Esophagus muscularis mucosa (tissue), 3 donors: Measurements from ENCODE around the gene PIGU.

Experiments
- POLR2A ChIP-seq: fragments of 450-650 bp; IDR thresholded peaks from one replicate; pipeline ENCODE4 v1.6.1; 2017; ENCODE audit warnings: antibody characterized with exemption, moderate library complexity, mild to moderate bottlenecking, low read depth
- TF ChIP-seq, protein P1 (sequence below), 3 experiments: fragments of 200-600 bp in 2 of 3; fragments of 450-650 bp in 1 of 3; sonication (generic) in 2 of 3; IDR thresholded peaks; one replicate each; pipeline ENCODE4 v1.5.1; 2017 to 2019; ENCODE audit warnings: antibody characterized with exemption in 3 of 3, mild to moderate bottlenecking in 2 of 3, moderate library complexity in 1 of 3

GRCh38 chr20:34637245-34638038, 39.5 kb downstream of the PIGU start:
- TF ChIP-seq POLR2A = no peak
- TF ChIP-seq, protein P1, sequence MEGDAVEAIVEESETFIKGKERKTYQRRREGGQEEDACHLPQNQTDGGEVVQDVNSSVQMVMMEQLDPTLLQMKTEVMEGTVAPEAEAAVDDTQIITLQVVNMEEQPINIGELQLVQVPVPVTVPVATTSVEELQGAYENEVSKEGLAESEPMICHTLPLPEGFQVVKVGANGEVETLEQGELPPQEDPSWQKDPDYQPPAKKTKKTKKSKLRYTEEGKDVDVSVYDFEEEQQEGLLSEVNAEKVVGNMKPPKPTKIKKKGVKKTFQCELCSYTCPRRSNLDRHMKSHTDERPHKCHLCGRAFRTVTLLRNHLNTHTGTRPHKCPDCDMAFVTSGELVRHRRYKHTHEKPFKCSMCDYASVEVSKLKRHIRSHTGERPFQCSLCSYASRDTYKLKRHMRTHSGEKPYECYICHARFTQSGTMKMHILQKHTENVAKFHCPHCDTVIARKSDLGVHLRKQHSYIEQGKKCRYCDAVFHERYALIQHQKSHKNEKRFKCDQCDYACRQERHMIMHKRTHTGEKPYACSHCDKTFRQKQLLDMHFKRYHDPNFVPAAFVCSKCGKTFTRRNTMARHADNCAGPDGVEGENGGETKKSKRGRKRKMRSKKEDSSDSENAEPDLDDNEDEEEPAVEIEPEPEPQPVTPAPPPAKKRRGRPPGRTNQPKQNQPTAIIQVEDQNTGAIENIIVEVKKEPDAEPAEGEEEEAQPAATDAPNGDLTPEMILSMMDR (IDR thresholded peaks at IDR 0.05) = no peak
